OCI-LY7 (cell line): Measurements from ENCODE around the gene PTPN14. TPM values are rescaled to one million over a fixed set of nuclear protein-coding genes. Genes with fewer than 3 reads are reported as not detected.

Experiments used
- BruUV-seq: library from RNA; stranded (reverse); fragments of 400-500 nt; replicated peaks from 2 replicates; lab custom pipeline; 2021; lab: Mats Ljungman, UMichigan
- CTCF ChIA-PET: fragments of 300-600 bp; sonication (Branson Sonifier 250); formaldehyde crosslinking; loops from one replicate; lab custom pipeline; 2022; ENCODE audit warnings: antibody characterized with exemption; ENCODE audit not compliant: unreplicated experiment; lab: Charles Lee
- POLR2A ChIA-PET: fragments of 300-600 bp; sonication (Branson Sonifier 250); formaldehyde crosslinking; loops from one replicate; lab custom pipeline; 2022; ENCODE audit warnings: antibody characterized with exemption; lab: Charles Lee
- DNase-seq: peaks from one replicate; pipeline ENCODE4 v3.0.0-alpha.2; 2015; ENCODE audit warnings: low spot score
- H2AFZ ChIP-seq: fragments of 200-600 bp; sonication (generic), shearing (Covaris generic); 2 replicates; pipeline ENCODE4 v1.6.1; 2014; ENCODE audit warnings: mild to moderate bottlenecking, antibody characterized with exemption, low read length, moderate library complexity
- H3K27ac ChIP-seq: fragments of 200-600 bp; sonication (generic); 2 replicates; pipeline ENCODE4 v1.5.1; 2014; ENCODE audit warnings: mixed run types, low read depth, mild to moderate bottlenecking, moderate library complexity, low read length, inconsistent platforms; ENCODE audit not compliant: poor library complexity, severe bottlenecking
- H3K36me3 ChIP-seq: fragments of 200-600 bp; sonication (generic); 2 replicates; pipeline ENCODE4 v1.6.1; 2014; ENCODE audit warnings: mild to moderate bottlenecking, antibody characterized with exemption, low read length, moderate library complexity, mixed read lengths; ENCODE audit not compliant: insufficient read depth
- H3K4me1 ChIP-seq: fragments of 200-600 bp; sonication (generic); 2 replicates; pipeline ENCODE4 v1.5.1; 2014; ENCODE audit warnings: mild to moderate bottlenecking, low read length; ENCODE audit not compliant: insufficient read depth, poor library complexity, severe bottlenecking
- H3K4me2 ChIP-seq: fragments of 200-600 bp; sonication (generic); 2 replicates; pipeline ENCODE4 v1.6.1; 2014; ENCODE audit warnings: mild to moderate bottlenecking, low read length
- H3K4me3 ChIP-seq: fragments of 200-600 bp; sonication (generic); 2 replicates; pipeline ENCODE4 v1.5.1; 2014; ENCODE audit warnings: mild to moderate bottlenecking, low read depth, low read length; ENCODE audit not compliant: poor library complexity, severe bottlenecking
- H3K79me2 ChIP-seq: fragments of 200-600 bp; sonication (generic); 2 replicates; pipeline ENCODE4 v1.6.1; 2016; ENCODE audit warnings: low read depth, mild to moderate bottlenecking, low read length, moderate library complexity, mixed read lengths; ENCODE audit not compliant: insufficient read depth
- H3K9me2 ChIP-seq: fragments of 200-600 bp; sonication (generic); 2 replicates; pipeline ENCODE4 v1.6.1; 2016; ENCODE audit warnings: mild to moderate bottlenecking, low read length, mixed read lengths; ENCODE audit not compliant: insufficient read depth
- H3K9me3 ChIP-seq: fragments of 200-600 bp; sonication (generic); 2 replicates; pipeline ENCODE4 v1.6.1; 2014; ENCODE audit warnings: mild to moderate bottlenecking, mixed run types, low read length, mixed read lengths
- H4K20me1 ChIP-seq: fragments of 200-600 bp; sonication (generic); 2 replicates; pipeline ENCODE4 v1.6.1; 2014; ENCODE audit warnings: mild to moderate bottlenecking, antibody characterized with exemption, low read length, moderate library complexity, mixed read lengths; ENCODE audit not compliant: insufficient read depth
- EZH2phosphoT487 ChIP-seq: fragments of 200-600 bp; sonication (generic); IDR thresholded peaks from 2 replicates; pipeline ENCODE4 v1.6.1; 2018; ENCODE audit warnings: low read depth, borderline replicate concordance, mild to moderate bottlenecking, mixed run types, antibody characterized with exemption, low read length, moderate library complexity, mixed read lengths
- intact Hi-C: fragments of 100-400 bp; cut with micrococcal nuclease; formaldehyde crosslinking; loops from one replicate; pipeline ENCODE4 v1.10.0; 2022; ENCODE audit not compliant: unreplicated experiment
- total RNA-seq, 2 experiments: library from RNA; depleted of rRNA in 1 of 2; stranded (reverse); fragments of >200 nt in 1 of 2; shearing (Covaris generic) in 1 of 2; gene quantifications; 2 replicates each; pipeline ENCODE4 v1.2.3, GENCODE V29; 2014 to 2022
- TF ChIP-seq, protein P1 (sequence below): fragments of 200-600 bp; sonication (generic); conservative IDR thresholded peaks from 2 replicates; pipeline ENCODE4 v1.5.1; 2014; ENCODE audit warnings: mild to moderate bottlenecking, antibody characterized with exemption, low read length, moderate library complexity, mixed read lengths

Gene PTPN14
- total RNA-seq, 2 experiments from 2014 or later: not detected

DNA sequence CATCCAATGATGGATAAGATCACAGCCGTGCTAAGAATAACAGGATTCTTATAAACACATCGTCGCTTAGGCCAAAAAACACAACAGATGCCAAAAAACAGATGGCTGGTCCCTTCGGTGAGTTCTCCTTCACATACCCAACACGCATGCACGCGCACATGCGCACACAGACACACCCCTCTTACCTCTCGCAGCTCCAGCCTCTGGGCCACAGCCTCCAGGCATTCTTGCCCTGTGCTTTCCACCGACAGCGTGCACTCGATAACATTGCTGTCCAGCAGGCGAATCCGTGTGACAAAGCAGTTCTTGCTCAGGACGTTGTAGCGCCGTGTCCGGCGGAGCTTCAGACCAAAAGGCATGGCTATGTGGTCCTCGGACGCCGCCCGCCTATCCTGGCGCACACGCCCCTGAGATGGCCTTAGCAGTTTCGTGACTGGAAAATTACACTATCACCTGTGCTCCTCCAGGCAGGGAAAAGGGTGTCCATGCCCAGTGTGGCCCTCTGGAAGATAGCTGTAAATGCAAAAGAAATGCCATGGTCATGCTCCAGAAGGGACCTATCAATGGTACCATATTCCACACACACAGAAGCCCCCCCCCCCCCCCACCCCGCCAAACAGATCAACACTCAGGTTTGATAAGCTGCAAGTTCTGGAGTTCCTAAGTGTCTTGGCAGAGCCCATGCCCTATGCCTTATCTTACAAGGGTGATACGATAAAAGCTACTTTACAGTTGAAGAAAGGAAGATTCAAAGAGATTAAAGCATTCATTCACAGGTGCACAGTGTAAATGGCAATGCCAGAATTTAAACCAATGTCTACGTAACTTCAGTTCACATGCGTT lies 86.7 kb downstream of the PTPN14 start:
- Histone ChIP-seq H3K4me2 (no peak overlapping the region), H2AFZ (no peak overlapping the region)

DNA sequence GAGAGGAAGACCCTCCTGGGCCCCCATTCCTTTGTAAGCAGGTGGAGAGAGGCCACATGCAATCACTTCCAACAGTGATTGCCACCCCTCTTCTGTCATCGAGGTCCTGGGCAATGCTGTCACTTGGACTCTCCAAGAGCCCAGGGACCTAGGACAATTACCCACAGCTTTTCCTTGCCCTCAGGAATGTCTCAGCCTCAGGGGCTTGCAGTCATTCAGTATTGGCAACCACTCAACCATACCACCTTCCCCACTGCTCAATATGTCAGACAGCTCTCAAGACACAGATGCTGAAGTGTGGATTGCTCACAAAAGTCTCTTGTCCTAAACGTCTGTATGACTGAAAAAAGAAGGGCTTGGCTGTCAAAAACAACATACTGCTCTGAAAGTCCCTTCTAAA lies 87.8 kb downstream of the PTPN14 start:
- H4K20me1 ChIP-seq: no peaks in the 10 kb centered on the region
- H3K4me3 ChIP-seq: no peak overlapping the region
- intact Hi-C loops: no loop called here
- no peaks in the 10 kb centered on the region for H3K79me2 ChIP-seq
- no peaks in the 10 kb centered on the region for H3K9me2 ChIP-seq
- ChIA-PET CTCF (no interaction called here), POLR2A (no interaction called here)
- no peaks in the 10 kb centered on the region for H3K4me1 ChIP-seq
- H3K9me3 ChIP-seq: no peaks in the 10 kb centered on the region
- no peak overlapping the region for H2AFZ ChIP-seq
- H3K27ac ChIP-seq: no peak overlapping the region
- H3K4me2 ChIP-seq: no peak overlapping the region
- DNase-seq: no peak
- TF ChIP-seq, protein P1, sequence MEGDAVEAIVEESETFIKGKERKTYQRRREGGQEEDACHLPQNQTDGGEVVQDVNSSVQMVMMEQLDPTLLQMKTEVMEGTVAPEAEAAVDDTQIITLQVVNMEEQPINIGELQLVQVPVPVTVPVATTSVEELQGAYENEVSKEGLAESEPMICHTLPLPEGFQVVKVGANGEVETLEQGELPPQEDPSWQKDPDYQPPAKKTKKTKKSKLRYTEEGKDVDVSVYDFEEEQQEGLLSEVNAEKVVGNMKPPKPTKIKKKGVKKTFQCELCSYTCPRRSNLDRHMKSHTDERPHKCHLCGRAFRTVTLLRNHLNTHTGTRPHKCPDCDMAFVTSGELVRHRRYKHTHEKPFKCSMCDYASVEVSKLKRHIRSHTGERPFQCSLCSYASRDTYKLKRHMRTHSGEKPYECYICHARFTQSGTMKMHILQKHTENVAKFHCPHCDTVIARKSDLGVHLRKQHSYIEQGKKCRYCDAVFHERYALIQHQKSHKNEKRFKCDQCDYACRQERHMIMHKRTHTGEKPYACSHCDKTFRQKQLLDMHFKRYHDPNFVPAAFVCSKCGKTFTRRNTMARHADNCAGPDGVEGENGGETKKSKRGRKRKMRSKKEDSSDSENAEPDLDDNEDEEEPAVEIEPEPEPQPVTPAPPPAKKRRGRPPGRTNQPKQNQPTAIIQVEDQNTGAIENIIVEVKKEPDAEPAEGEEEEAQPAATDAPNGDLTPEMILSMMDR: no peak
- no TSS peak for BruUV-seq
- H3K36me3 ChIP-seq: no peaks in the 10 kb centered on the region

More for the DNA sequence above, 86.7 kb downstream of the PTPN14 start:
- Histone ChIP-seq H3K36me3 (no peaks in the 10 kb centered on the region), H3K4me1 (no peaks in the 10 kb centered on the region), H4K20me1 (no peaks in the 10 kb centered on the region), H3K9me3 (no peaks in the 10 kb centered on the region), H3K27ac (no peak overlapping the region), H3K9me2 (no peaks in the 10 kb centered on the region), H3K4me3 (no peak overlapping the region), H3K79me2 (no peaks in the 10 kb centered on the region)
- ChIA-PET POLR2A (no interaction called here), CTCF (no interaction called here)
- no TSS peak for BruUV-seq
- DNase-seq: no peak
- TF ChIP-seq, protein P1: no peak
- TF ChIP-seq EZH2phosphoT487: no peak
- intact Hi-C loops: no loop called here

DNA sequence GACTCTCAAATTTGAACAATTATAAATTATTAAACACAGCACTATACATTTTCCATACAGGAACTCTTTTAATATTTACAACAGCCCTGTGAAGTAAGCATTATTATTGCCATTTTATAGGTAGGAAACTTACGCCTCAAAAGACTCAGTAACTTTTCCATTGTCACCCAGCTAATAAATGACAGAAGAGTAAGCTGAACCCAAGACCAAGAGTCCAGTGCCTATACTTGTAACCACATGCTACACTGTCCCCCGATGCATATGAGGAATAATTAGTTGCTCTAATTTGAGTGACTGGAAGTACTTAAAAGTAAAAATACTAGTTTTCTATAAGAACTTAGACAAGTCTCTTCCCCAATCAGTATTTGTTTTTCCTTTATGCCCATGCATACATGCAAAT lies 88.5 kb downstream of the PTPN14 start:
- H3K36me3 ChIP-seq: no peaks in the 10 kb centered on the region

More for the DNA sequence above, 88.5 kb downstream of the PTPN14 start:
- no peak for TF ChIP-seq EZH2phosphoT487
- TF ChIP-seq, protein P1: no peak
- Histone ChIP-seq H3K79me2 (no peaks in the 10 kb centered on the region), H3K4me1 (no peaks in the 10 kb centered on the region), H3K9me3 (no peaks in the 10 kb centered on the region), H3K27ac (no peak overlapping the region), H2AFZ (no peak overlapping the region), H4K20me1 (no peaks in the 10 kb centered on the region), H3K4me2 (no peak overlapping the region), H3K9me2 (no peaks in the 10 kb centered on the region), H3K4me3 (no peak overlapping the region)
- ChIA-PET CTCF (no interaction called here), POLR2A (no interaction called here)
- no peak for DNase-seq
- BruUV-seq: no TSS peak
- intact Hi-C loops: no loop called here
